NCI-H1092 (cell line): ENCODE results near the gene TOMT.

ENCODE experiments used
- DNase-seq: peaks from one replicate; lab custom pipeline; 2025; lab: John Stamatoyannopoulos, UW

Gene TOMT

DNA sequence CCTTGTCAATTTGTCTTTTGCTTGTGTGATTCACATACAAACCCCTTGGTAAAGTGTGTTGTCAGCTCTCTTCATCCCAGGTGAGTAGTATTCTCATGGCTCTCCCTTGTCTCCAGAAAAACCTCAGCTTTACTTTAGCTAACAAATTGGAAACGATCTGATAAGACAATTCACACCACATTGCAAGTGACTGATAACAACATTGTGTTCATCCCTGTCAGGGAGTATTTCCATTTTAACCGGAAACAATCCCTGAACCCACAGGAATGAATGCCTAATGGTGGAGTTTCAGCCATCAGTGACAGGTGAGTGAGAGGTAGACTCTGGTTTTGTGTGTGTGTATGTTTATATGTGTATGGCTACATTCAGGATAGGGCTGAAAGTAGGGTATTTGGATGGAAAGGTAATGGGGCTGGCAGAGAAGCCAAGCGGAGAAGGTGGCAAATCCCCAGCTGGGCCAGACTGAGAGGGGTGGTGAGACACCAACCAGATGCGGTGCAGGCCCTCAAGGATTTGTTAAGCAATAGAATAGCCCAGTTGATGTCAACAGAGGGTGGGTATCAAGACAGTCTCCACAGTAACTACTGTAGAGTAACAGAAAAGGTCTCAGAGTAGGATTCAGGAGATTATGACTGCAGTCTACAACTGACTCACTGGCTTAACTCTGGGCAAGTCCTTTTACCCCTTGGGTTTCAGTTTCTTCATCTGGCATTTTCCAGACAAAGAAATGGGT, 17.5 kb upstream of the TOMT start:
- DNase-seq, result no peak

- peak; percentile 53 for DNase-seq
Observed at GRCh38 chr11:72091292-72091691, 14.4 kb upstream of the TOMT start.

- no peak for DNase-seq
Observed at GRCh38 chr11:72098741-72099140, 7.0 kb upstream of the TOMT start.

DNA sequence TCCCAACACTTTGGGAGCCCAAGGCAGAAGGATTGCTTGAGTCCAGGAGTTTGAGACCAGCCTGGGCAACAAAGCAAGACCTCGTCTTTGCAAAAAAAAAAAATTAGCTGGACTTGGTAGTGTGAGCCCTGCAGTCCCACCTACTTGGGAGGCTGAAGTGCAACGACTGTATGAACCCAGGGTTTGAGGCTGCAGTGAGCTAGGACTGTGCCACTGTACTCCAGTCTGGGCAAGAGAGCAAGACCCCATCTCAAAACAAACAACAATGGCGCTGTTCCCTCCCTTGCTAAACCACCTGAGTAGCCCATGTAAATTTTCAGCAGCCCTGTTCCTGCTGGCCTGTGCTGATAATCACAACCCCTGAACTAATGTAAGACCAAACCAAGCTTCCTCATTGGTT, 5.7 kb upstream of the TOMT start:
- no peak for DNase-seq

DNA sequence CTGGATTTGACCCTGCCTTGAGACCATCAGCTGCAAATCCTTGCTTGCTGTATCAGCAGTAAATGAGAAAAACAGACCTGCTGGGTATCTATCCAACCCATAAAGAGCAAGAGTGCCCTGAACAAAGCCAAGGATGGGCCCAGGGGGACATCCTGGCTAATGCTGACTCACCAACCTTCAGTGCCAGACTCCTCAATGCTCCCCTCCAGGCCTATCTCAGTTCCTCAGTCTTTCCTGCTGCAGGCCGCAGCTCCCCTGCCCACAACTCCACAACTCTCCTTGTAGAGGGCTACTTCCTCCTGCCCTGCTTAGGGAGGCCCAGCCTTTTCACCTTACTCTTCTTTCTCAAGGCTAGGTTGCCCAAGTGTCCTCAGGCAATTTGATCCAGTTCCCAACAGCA, 5.3 kb upstream of the TOMT start:
- no peak for DNase-seq

DNA sequence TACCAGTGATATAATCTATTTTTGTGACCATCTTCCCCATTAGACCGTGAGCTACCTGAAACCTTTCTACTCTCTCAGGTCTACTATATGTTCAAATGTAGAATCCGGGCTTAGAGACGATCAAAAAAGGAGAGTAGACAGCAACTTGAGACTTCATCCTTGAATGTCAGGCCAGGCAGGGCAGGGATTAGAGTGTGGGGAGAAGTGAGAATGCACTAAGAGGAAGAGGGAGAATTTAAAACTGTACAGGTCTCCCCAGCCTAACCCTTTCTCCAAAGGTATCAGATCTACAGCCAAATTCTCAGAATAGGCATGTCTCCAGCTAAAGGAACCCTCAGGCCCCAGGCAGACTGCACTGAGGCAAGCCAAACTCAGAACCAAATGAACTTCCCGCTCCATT, 3.6 kb upstream of the TOMT start:
- DNase-seq, result no peak

GRCh38 chr11:72102631-72102945, 3.1 kb upstream of the TOMT start:
- no peak for DNase-seq

GRCh38 chr11:72102946-72103753, 2.6 kb upstream of the TOMT start, which contains the start of gene LAMTOR1:
TSS of gene LAMTOR1 (minus strand) at chr11:72103297. CDS start at chr11:72103224, 73 bp downstream.
- peak; percentile 99 for DNase-seq

- DNase-seq, result no peak
Observed at GRCh38 chr11:72103754-72104167, 2.0 kb upstream of the TOMT start.

- DNase-seq, result no peak
Observed at GRCh38 chr11:72111300-72112142, 5.8 kb downstream of the TOMT start.

GRCh38 chr11:72112143-72112977, 6.6 kb downstream of the TOMT start, which contains the start of gene ANAPC15:
TSS of gene ANAPC15 (minus strand) at chr11:72112695. CDS start at chr11:72111276, 1,419 bp downstream.
- peak; percentile 100 for DNase-seq

DNA sequence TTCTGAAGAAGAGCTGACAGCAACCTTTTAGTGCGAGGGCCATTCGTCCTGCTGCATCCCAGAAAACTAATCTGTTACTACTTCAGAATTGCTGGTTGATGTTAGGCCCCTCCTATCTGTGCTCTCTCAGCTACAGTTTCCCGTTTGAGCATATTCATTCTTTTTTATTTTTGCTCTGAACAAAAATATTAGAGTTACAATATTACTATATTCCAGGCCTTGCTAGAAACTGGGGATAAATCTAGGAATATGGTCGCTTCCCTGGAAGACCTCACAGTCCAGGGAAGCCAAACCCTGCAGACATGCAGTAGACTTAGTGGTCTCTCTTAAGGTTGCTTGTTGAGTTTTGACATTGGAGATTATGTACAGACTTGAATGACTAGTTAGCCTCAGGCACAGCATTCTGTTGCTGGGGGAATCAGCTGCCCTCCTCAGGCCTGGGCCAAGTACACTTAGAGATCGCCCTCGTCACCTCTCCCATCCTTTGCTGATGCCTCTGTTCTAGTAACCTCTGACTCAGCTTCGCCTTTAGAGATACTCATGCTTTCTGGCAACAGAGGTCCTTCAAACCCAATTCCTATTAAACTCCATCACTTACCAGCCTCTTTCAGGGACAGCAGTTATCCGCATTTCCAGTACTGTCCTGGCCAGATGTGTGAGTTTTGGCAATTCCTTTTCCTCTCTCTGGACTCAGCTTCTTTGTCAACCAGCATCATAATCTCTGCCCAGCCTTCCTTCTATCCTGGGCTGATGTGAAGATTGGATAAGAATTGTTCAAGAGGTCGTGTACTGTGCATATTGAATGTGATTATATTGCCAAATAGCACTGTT, 7.5 kb downstream of the TOMT start:
- no peak for DNase-seq

GRCh38 chr11:72114570-72114969, 8.8 kb downstream of the TOMT start:
- no peak for DNase-seq

- DNase-seq, result no peak
Observed at GRCh38 chr11:72116019-72116755, 10.5 kb downstream of the TOMT start.

GRCh38 chr11:72119198-72119597, 13.5 kb downstream of the TOMT start:
- DNase-seq, result no peak

- no peak for DNase-seq
Observed at GRCh38 chr11:72120930-72121329, 15.2 kb downstream of the TOMT start.

- no peak for DNase-seq
Observed at GRCh38 chr11:72122607-72123006, 16.9 kb downstream of the TOMT start.

DNA sequence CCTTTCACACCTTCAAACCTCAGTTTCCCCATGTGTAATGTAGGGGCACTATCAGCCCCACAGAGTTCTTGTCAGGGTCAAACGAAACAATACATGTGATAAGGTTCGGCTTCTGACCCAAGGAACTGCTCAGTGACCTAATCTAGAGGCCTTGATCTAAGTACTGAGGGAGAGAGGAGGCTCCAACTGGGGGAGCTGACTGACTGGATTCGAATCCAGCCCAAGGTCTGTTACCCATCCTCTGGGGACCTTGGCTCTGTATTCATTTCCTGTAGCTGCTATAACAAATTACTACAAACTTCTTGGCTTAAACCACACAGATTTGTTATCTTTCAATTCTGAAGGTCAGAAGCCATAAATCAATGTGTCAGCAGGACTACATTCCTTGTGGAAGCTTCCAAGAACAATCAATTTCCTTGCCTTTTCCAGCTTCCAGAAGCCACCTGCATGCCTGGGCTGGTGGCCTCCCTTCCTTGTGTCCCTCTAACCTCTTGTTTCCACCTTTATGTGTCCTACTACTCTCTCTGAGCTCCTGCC, 17.5 kb downstream of the TOMT start:
- DNase-seq, result no peak

DNA sequence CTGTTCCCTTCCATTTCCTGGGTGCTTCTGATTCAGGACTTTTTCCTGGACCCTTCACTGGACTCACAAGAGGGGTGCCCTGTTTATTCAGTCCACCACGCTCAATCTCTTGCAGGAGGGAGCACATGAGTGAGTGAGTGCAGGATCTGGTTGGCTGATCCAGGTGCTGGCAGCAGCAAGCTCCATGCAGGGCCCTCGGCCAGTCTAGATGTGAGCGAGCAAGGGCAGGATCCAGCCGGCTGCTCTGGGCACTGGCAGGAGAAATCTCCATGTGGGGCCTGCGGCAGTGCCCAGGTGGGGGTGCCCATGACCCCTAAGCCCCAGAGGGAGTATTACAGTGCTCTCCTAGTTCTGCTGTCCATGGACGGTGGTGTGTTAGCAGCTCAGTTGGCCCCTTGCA, 18.3 kb downstream of the TOMT start:
- DNase-seq, result no peak

GRCh38 chr11:72125956-72126355, 20.2 kb downstream of the TOMT start:
- no peak for DNase-seq
